Heart left ventricle (tissue), 13 donors: ENCODE data around the gene CRISPLD2.

ENCODE experiments used
- CTCF ChIP-seq, 12 donors: fragments of 200-600 bp; sonication (generic) in 4 of 12; IDR thresholded peaks; one replicate each; pipeline versions ENCODE4 v1.5.0 to v1.8.0; 2018 to 2022; ENCODE audit warnings: antibody characterized with exemption in 12 of 12, mild to moderate bottlenecking in 5 of 12
- POLR2A ChIP-seq, 2 donors: fragments of 450-650 bp; IDR thresholded peaks; one replicate each; pipeline ENCODE4 v1.6.1; 2017; ENCODE audit warnings: antibody characterized with exemption in 2 of 2, mild to moderate bottlenecking in 2 of 2, moderate library complexity in 2 of 2
- donor health status: ischemic (EF 13 %, LVEDD 7.1; RV severe dilation, severe dysfunction).
- donor health status: DM: no; HTN: yes; CAD: no.
- donor health status: DM: no; HTN: no; CAD: no.
- donor health status: ischemic (EF 25% LVEDD 6.9; RV normal size, moderate dysfunction).
- donor health status: ischemic (EF 25% LVEDD 5.7; RV mildly dilated, moderate dysfunction).
- donor health status: ischemic (EF 35%, LVEDD 5.7; RV mildly dilated, moderate dysfunction).
- donor health status: nonischemic (EF 11% LVEDD 7.7; RV severe dilation, severe dysfunction).
- donor health status: DM: yes; HTN: yes; CAD: no.
- donor health status: PGD.
- donor health status: ischemic (EF 29% LVEDD 5.4; RV normal size, mild dysfunction).
- donor health status: nonischemic (EF 23%, LVEDD 6.1; RV moderate dilation, normal function).

DNA sequence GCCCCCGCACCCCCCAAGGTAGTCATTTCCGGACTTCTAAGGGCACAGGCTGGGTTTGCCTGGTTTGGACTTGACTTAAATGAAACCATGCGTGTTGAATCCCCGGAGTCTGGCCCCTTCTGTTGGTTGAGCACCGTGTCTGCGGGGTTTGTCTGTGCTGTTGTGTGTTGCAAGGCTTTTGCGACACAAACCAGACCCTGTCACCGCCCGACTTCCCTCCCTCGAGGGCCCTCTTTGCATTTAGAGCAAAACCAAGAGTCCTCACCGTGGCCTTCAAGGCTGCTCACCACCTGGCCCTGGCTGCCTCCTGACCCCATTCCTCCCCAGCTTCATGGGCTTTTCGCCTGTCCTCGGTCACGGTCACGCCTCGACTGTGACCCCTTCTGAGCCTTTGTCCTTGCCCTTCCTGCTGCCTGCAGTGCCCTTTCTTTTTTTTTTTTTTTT is 7.4 kb downstream of the CRISPLD2 start:
- TF ChIP-seq CTCF (IDR thresholded peaks at IDR 0.05) (no peak), POLR2A (IDR thresholded peaks at IDR 0.05) (no peak)
